Measurements from ENCODE around the gene SOX9.

- TF ChIP-seq CTCF (optimal IDR thresholded peaks at IDR 0.05 in 1 of 3, IDR thresholded peaks at IDR 0.05 in 1 of 3, conservative IDR thresholded peaks at IDR 0.05 in 1 of 3; ENCODE audit: extremely low read depth in 1 of 3, insufficient read depth in 2 of 3, low read length in 3 of 3) = no peak
- no peak for TF ChIP-seq EZH2 (IDR thresholded peaks at IDR 0.05; ENCODE audit: low read length)
These were observed 24.7 kb downstream of the SOX9 start for GRCh38 chr17:72145562-72145961.

Measured in keratinocyte (primary cell).